IPS-18c (cell line): ENCODE results near the gene HOXC9.

Source experiments
- H3K4me3 ChIP-seq: 2 replicates; pipeline ENCODE4 v1.7.0; 2013; ENCODE audit warnings: low read depth, mild to moderate bottlenecking, low read length, moderate library complexity; ENCODE audit not compliant: insufficient read depth
- H3K9me3 ChIP-seq: one replicate; pipeline ENCODE4 v1.6.1; 2013; ENCODE audit warnings: mild to moderate bottlenecking, low read length, moderate library complexity; ENCODE audit not compliant: control insufficient read depth, insufficient read depth

The HOXC9 gene

GRCh38 chr12:53972152-53972702, 27.7 kb upstream of the HOXC9 start:
- H3K4me3 ChIP-seq, result no peak overlapping the region
- peaks cover 4% of the 10 kb centered on the region for H3K9me3 ChIP-seq

- Histone ChIP-seq H3K4me3 (no peak within 1 kb of the TSS), H3K9me3 (peaks cover 4% of the 10 kb centered on the region)
These were observed 27.2 kb upstream of the HOXC9 start, which contains the start of gene HOXC11 for GRCh38 chr12:53972722-53973235. HOXC11 (plus strand) TSS chr12:53973126; CDS start chr12:53973242, 116 bp downstream.

DNA sequence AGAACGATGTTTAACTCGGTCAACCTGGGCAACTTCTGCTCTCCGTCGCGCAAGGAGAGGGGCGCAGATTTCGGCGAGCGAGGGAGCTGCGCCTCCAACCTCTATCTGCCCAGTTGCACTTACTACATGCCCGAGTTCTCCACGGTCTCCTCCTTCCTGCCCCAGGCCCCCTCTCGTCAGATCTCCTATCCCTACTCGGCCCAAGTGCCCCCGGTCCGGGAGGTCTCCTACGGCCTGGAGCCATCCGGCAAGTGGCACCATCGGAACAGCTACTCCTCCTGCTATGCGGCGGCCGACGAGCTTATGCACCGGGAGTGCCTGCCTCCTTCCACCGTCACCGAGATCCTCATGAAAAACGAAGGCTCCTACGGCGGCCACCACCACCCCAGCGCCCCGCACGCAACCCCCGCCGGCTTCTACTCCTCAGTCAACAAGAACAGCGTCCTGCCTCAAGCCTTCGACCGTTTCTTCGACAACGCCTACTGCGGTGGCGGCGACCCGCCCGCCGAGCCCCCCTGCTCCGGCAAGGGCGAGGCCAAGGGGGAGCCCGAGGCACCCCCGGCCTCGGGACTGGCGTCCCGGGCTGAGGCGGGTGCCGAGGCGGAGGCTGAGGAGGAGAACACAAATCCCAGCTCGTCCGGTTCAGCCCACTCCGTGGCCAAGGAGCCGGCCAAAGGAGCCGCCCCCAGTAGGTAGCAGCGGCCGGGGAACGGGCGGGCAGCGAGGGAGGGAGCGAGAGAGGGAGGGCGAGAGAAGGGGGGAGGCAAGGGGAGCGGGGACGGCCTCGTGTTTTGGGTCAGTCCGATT, 26.5 kb upstream of the HOXC9 start:
- Histone ChIP-seq H3K9me3 (peaks cover 4% of the 10 kb centered on the region), H3K4me3 (no peak overlapping the region)

GRCh38 chr12:53974084-53975063, 25.6 kb upstream of the HOXC9 start, which contains the start of gene HOTAIR:
HOTAIR (minus strand) TSS chr12:53974954.
- H3K4me3 ChIP-seq, result no peak within 1 kb of the TSS

GRCh38 chr12:53975064-53975471, 24.9 kb upstream of the HOXC9 start:
- peaks cover 4% of the 10 kb centered on the region for H3K9me3 ChIP-seq
- H3K4me3 ChIP-seq, result no peak overlapping the region

More at GRCh38 chr12:53974084-53975063, 25.6 kb upstream of the HOXC9 start, which contains the start of gene HOTAIR:
- H3K9me3 ChIP-seq, result peaks cover 4% of the 10 kb centered on the region

- H3K9me3 ChIP-seq, result peaks cover 4% of the 10 kb centered on the region
- no peak overlapping the region for H3K4me3 ChIP-seq
These were observed 24.3 kb upstream of the HOXC9 start for GRCh38 chr12:53975479-53976152.

DNA sequence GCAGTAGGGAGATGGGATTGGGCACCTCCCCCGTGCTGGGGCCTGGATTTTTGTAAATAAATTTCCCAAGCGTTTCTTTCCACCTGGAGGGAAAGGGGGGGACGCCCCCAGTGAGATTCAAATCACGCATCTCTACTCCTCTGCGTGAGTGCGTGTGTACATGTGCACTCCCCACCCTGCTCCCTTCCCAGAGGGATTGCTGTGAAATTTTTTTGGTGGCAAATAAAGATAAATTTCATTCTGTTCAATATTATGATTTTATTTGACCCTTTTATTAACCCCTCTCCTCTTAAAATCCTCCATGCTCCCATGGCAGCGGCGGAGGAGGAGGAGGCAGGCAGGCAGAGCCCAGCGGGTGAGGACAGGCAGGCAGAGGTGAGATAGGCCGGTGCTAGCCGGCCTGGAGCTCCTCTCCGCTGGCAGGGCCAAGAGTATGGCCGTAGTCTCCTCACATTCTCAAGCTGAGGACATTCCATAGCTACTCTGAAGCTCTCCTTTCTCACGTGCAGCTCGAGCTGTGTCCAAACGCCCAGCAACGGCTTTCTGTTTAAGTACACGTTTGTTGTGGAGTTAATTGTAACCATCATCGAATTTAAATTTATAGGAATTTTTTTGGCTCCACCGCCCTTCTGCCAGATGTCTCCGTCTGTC, 23.7 kb upstream of the HOXC9 start:
- Histone ChIP-seq H3K4me3 (no peak overlapping the region), H3K9me3 (peaks cover 4% of the 10 kb centered on the region)

- Histone ChIP-seq H3K4me3 (no peak overlapping the region), H3K9me3 (peaks cover 4% of the 10 kb centered on the region)
These were observed 23.0 kb upstream of the HOXC9 start for GRCh38 chr12:53976823-53977595.

GRCh38 chr12:53977596-53978445, 22.1 kb upstream of the HOXC9 start:
- peaks cover 6% of the 10 kb centered on the region for H3K9me3 ChIP-seq
- H3K4me3 ChIP-seq, result no peak overlapping the region

GRCh38 chr12:53978477-53979356, 21.2 kb upstream of the HOXC9 start:
- Histone ChIP-seq H3K9me3 (peaks cover 7% of the 10 kb centered on the region), H3K4me3 (no peak overlapping the region)

DNA sequence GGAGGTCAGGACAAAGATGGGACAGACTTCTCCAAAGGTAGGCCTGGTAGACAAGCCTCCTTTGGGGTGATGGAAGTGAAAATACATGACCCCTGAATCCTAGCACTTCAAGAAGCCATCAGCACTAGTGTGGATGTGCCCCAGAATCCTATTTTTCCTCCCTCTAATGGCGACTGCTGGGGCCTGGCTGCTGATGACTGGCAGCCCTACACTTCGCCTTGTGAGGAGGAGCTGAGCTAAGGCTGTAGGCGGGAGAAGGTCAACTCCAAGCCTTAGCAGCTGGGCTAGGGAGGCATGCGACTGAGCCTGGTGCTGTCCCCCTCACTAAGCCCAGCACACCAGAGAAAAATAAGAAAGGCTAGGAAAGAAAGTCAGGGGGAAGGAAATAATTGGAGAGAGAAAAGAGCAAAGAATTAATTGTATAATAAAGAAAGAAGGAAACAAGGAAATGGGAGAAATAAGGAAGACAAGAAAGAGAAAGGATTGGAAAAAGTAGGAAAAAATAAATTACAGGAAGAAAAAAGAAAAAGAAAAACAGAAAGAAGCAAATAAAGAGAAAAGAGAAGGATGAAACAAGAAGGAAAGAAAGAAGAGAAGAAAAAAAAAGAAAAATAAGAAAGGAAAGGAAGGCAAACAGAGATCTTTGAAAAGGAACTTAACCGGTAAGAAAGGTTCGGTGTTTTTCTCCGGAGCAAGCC, 19.7 kb upstream of the HOXC9 start:
- Histone ChIP-seq H3K9me3 (peaks cover 5% of the 10 kb centered on the region), H3K4me3 (no peak overlapping the region)

GRCh38 chr12:53980802-53981496, 19.0 kb upstream of the HOXC9 start:
- H3K4me3 ChIP-seq, result no peak overlapping the region
- H3K9me3 ChIP-seq, result peaks cover 8% of the 10 kb centered on the region
